Nephron (organoid): ENCODE results near the gene NARS2.

Source experiments
- H3K27ac Mint-ChIP-seq, 3 experiments: 2 replicates each; pipeline ENCODE4 v1.8.0; 2020; ENCODE audit warnings: mixed read lengths in 3 of 3, mild to moderate bottlenecking in 2 of 3, moderate library complexity in 1 of 3
- H3K27me3 Mint-ChIP-seq: 2 replicates; pipeline ENCODE4 v1.8.0; 2021; ENCODE audit warnings: low read depth, mild to moderate bottlenecking, moderate library complexity, mixed read lengths
- H3K36me3 Mint-ChIP-seq: 2 replicates; pipeline ENCODE4 v1.8.0; 2020; ENCODE audit warnings: low read depth, mixed read lengths
- H3K4me1 Mint-ChIP-seq: 2 replicates; pipeline ENCODE4 v1.8.0; 2020; ENCODE audit warnings: mixed read lengths
- H3K4me3 Mint-ChIP-seq, 3 experiments: 2 replicates each; pipeline ENCODE4 v1.8.0; 2020; ENCODE audit warnings: mild to moderate bottlenecking in 3 of 3, mixed read lengths in 3 of 3, moderate library complexity in 2 of 3
- H3K9me3 Mint-ChIP-seq: 2 replicates; pipeline ENCODE4 v1.8.0; 2020; ENCODE audit warnings: mixed read lengths
- CTCF ChIP-seq, 3 experiments: fragments of 200-600 bp; sonication (generic); IDR thresholded peaks; one replicate each; pipeline ENCODE4 v1.5.0; 2021; ENCODE audit warnings: antibody characterized with exemption in 3 of 3; ENCODE audit not compliant: unreplicated experiment in 3 of 3

The NARS2 gene

GRCh38 chr11:78533399-78533798 lies 41.3 kb downstream of the NARS2 start:
- peak overlapping the region in 1 of 3 experiments; percentile 26 for H3K27ac Mint-ChIP-seq
- no peaks in the 10 kb centered on the region for H3K9me3 Mint-ChIP-seq
- H3K4me3 Mint-ChIP-seq = no peak overlapping the region
- H3K27me3 Mint-ChIP-seq = no peaks in the 10 kb centered on the region
- no peaks in the 10 kb centered on the region for H3K4me1 Mint-ChIP-seq
- H3K36me3 Mint-ChIP-seq = peaks cover 20% of the 10 kb centered on the region
- no peak for TF ChIP-seq CTCF (IDR thresholded peaks at IDR 0.05; ENCODE audit: unreplicated experiment in 3 of 3)

GRCh38 chr11:78532991-78533390 lies 41.7 kb downstream of the NARS2 start:
- H3K4me1 Mint-ChIP-seq = no peaks in the 10 kb centered on the region
- no peak overlapping the region for H3K27ac Mint-ChIP-seq
- H3K9me3 Mint-ChIP-seq = no peaks in the 10 kb centered on the region
- no peak overlapping the region for H3K4me3 Mint-ChIP-seq
- H3K36me3 Mint-ChIP-seq = peaks cover 16% of the 10 kb centered on the region
- TF ChIP-seq CTCF (IDR thresholded peaks at IDR 0.05; ENCODE audit: unreplicated experiment in 3 of 3) = no peak
- no peaks in the 10 kb centered on the region for H3K27me3 Mint-ChIP-seq

GRCh38 chr11:78526497-78527146 lies 48.0 kb downstream of the NARS2 start:
- Mint-ChIP-seq H3K36me3 (peaks cover 44% of the 10 kb centered on the region), H3K27ac (no peak overlapping the region), H3K9me3 (peaks cover 8% of the 10 kb centered on the region), H3K4me1 (no peaks in the 10 kb centered on the region), H3K27me3 (no peaks in the 10 kb centered on the region), H3K4me3 (no peak overlapping the region)
- no peak for TF ChIP-seq CTCF (IDR thresholded peaks at IDR 0.05; ENCODE audit: unreplicated experiment in 3 of 3)

GRCh38 chr11:78525720-78526119 lies 48.9 kb downstream of the NARS2 start:
- Mint-ChIP-seq H3K4me1 (no peaks in the 10 kb centered on the region), H3K4me3 (no peak overlapping the region), H3K27ac (no peak overlapping the region), H3K36me3 (peaks cover 44% of the 10 kb centered on the region), H3K27me3 (no peaks in the 10 kb centered on the region), H3K9me3 (peaks cover 8% of the 10 kb centered on the region)
- TF ChIP-seq CTCF (IDR thresholded peaks at IDR 0.05; ENCODE audit: unreplicated experiment in 3 of 3) = no peak

GRCh38 chr11:78520230-78520629 lies 54.4 kb downstream of the NARS2 start:
- Mint-ChIP-seq H3K4me1 (no peaks in the 10 kb centered on the region), H3K4me3 (no peak overlapping the region), H3K27me3 (no peaks in the 10 kb centered on the region), H3K27ac (no peak overlapping the region), H3K36me3 (peaks cover 45% of the 10 kb centered on the region), H3K9me3 (peaks cover 5% of the 10 kb centered on the region)
- no peak for TF ChIP-seq CTCF (IDR thresholded peaks at IDR 0.05; ENCODE audit: unreplicated experiment in 3 of 3)

- no peaks in the 10 kb centered on the region for H3K4me1 Mint-ChIP-seq
- H3K36me3 Mint-ChIP-seq = peaks cover 38% of the 10 kb centered on the region
- no peak overlapping the region for H3K4me3 Mint-ChIP-seq
- H3K27ac Mint-ChIP-seq = no peak overlapping the region
- peaks cover 5% of the 10 kb centered on the region for H3K9me3 Mint-ChIP-seq
- TF ChIP-seq CTCF (IDR thresholded peaks at IDR 0.05; ENCODE audit: unreplicated experiment in 3 of 3) = no peak
- no peaks in the 10 kb centered on the region for H3K27me3 Mint-ChIP-seq
These were observed 58.4 kb downstream of the NARS2 start for GRCh38 chr11:78516281-78516680.
